WI38 (cell line): ENCODE data around the gene ASTL.

ENCODE experiments used
- H3K4me3 ChIP-seq: 2 replicates; pipeline ENCODE4 v1.5.1; 2011; ENCODE audit warnings: low read depth, mild to moderate bottlenecking, control low read depth, low read length
- CTCF ChIP-seq: IDR thresholded peaks from 2 replicates; pipeline ENCODE4 v1.5.1; 2012; ENCODE audit warnings: low read depth, mild to moderate bottlenecking, control low read depth, low read length

Gene ASTL

GRCh38 chr2:96130483-96130882 lies 7.8 kb downstream of the ASTL start:
- no peak overlapping the region for H3K4me3 ChIP-seq
- no peak for TF ChIP-seq CTCF

- TF ChIP-seq CTCF = no peak
- H3K4me3 ChIP-seq = no peak overlapping the region
These were observed 8.7 kb downstream of the ASTL start for GRCh38 chr2:96129528-96130120.

- no peak overlapping the region for H3K4me3 ChIP-seq
- TF ChIP-seq CTCF = no peak
These were observed 9.8 kb downstream of the ASTL start for GRCh38 chr2:96128456-96128855.

- TF ChIP-seq CTCF = no peak
- no peak overlapping the region for H3K4me3 ChIP-seq
These were observed 13.7 kb downstream of the ASTL start for GRCh38 chr2:96124406-96125265.

GRCh38 chr2:96123936-96124335 lies 14.4 kb downstream of the ASTL start:
- no peak for TF ChIP-seq CTCF

GRCh38 chr2:96123290-96123689 lies 15.0 kb downstream of the ASTL start:
- H3K4me3 ChIP-seq = no peak overlapping the region
- no peak for TF ChIP-seq CTCF

More at GRCh38 chr2:96123936-96124335, 14.4 kb downstream of the ASTL start:
- H3K4me3 ChIP-seq = no peak overlapping the region

- no peak overlapping the region for H3K4me3 ChIP-seq
- TF ChIP-seq CTCF = no peak
These were observed 15.9 kb downstream of the ASTL start for GRCh38 chr2:96122391-96122790.
